ENCODE data around the gene SERTAD1. TPM values are rescaled to one million over a fixed set of nuclear protein-coding genes. Genes with fewer than 3 reads are reported as not detected.
"Not testable (repeated sequence)": the region's sequence is repeated elsewhere in the genome, so short reads cannot be mapped to it uniquely, and the experiment has no call there.

SERTAD1 gene
- total RNA-seq, 1 experiment from 2014 or later, result 12.3 TPM

- TF ChIP-seq CTCF (IDR thresholded peaks at IDR 0.05; ENCODE audit: unreplicated experiment), result no peak
- Mint-ChIP-seq H3K4me3 (ENCODE audit: low read depth, unreplicated experiment) (no peak overlapping the region), H3K4me1 (ENCODE audit: low read depth, unreplicated experiment) (peaks cover 18% of the 10 kb centered on the region), H3K9me3 (ENCODE audit: low read depth, unreplicated experiment) (no peaks in the 10 kb centered on the region), H3K27me3 (ENCODE audit: unreplicated experiment) (no peaks in the 10 kb centered on the region), H3K27ac (ENCODE audit: unreplicated experiment) (no peak overlapping the region), H3K36me3 (ENCODE audit: insufficient read depth, unreplicated experiment) (no peaks in the 10 kb centered on the region)
- no TSS peak for BruUV-seq (replicated peaks)
- intact Hi-C loops (cut with micrococcal nuclease; ENCODE audit: unreplicated experiment), result no loop called here
- CTCF ChIA-PET, result interaction anchor here (0.7 to 2.3 kb wide), 2 partner anchors 9 to 112 kb away, joined by 3 to 11 read pairs; no protein-coding TSS in a partner anchor
- no peak for DNase-seq
Measured at GRCh38 chr19:40411125-40411842, 14.5 kb downstream of the SERTAD1 start.

- Mint-ChIP-seq H3K27me3 (ENCODE audit: unreplicated experiment) (no peaks in the 10 kb centered on the region), H3K4me1 (ENCODE audit: low read depth, unreplicated experiment) (peaks cover 9% of the 10 kb centered on the region), H3K9me3 (ENCODE audit: low read depth, unreplicated experiment) (no peaks in the 10 kb centered on the region), H3K4me3 (ENCODE audit: low read depth, unreplicated experiment) (no peak overlapping the region), H3K27ac (ENCODE audit: unreplicated experiment) (no peak overlapping the region), H3K36me3 (ENCODE audit: insufficient read depth, unreplicated experiment) (no peaks in the 10 kb centered on the region)
- DNase-seq, result no peak
- CTCF ChIA-PET, result no interaction called here
- no peak for TF ChIP-seq CTCF (IDR thresholded peaks at IDR 0.05; ENCODE audit: unreplicated experiment)
- BruUV-seq (replicated peaks), result no TSS peak
- intact Hi-C loops (cut with micrococcal nuclease; ENCODE audit: unreplicated experiment), result no loop called here
Measured at GRCh38 chr19:40410030-40410389, 15.8 kb downstream of the SERTAD1 start.

- H3K4me3 Mint-ChIP-seq (ENCODE audit: low read depth, unreplicated experiment); DNase-seq; H3K27ac Mint-ChIP-seq (ENCODE audit: unreplicated experiment); H3K9me3 Mint-ChIP-seq (ENCODE audit: low read depth, unreplicated experiment); H3K36me3 Mint-ChIP-seq (ENCODE audit: insufficient read depth, unreplicated experiment); CTCF ChIA-PET; BruUV-seq (replicated peaks); intact Hi-C loops (cut with micrococcal nuclease; ENCODE audit: unreplicated experiment); H3K27me3 Mint-ChIP-seq (ENCODE audit: unreplicated experiment): not testable (repeated sequence)
- H3K4me1 Mint-ChIP-seq (ENCODE audit: low read depth, unreplicated experiment), result peaks cover 10% of the 10 kb centered on the region
Measured at GRCh38 chr19:40408598-40408925, 17.2 kb downstream of the SERTAD1 start.

- BruUV-seq (replicated peaks), result no TSS peak
- no peak for TF ChIP-seq CTCF (IDR thresholded peaks at IDR 0.05; ENCODE audit: unreplicated experiment)
- peaks cover 16% of the 10 kb centered on the region for H3K4me1 Mint-ChIP-seq (ENCODE audit: low read depth, unreplicated experiment)
- intact Hi-C loops (cut with micrococcal nuclease; ENCODE audit: unreplicated experiment), result no loop called here
- no peaks in the 10 kb centered on the region for H3K36me3 Mint-ChIP-seq (ENCODE audit: insufficient read depth, unreplicated experiment)
- H3K4me3 Mint-ChIP-seq (ENCODE audit: low read depth, unreplicated experiment), result no peak overlapping the region
- CTCF ChIA-PET, result interaction anchor here (1.6 kb wide), 1 partner anchor 13 kb away, joined by 6 read pairs; no protein-coding TSS in a partner anchor
- no peak overlapping the region for H3K27ac Mint-ChIP-seq (ENCODE audit: unreplicated experiment)
- DNase-seq, result no peak
- no peaks in the 10 kb centered on the region for H3K27me3 Mint-ChIP-seq (ENCODE audit: unreplicated experiment)
- H3K9me3 Mint-ChIP-seq (ENCODE audit: low read depth, unreplicated experiment), result no peaks in the 10 kb centered on the region
Measured at GRCh38 chr19:40407714-40408597, 17.8 kb downstream of the SERTAD1 start.
